C4-2B (cell line): Measurements from ENCODE around the gene FAM53B.

Source experiments
- ZFX ChIP-seq: fragments of 450-650 bp; IDR thresholded peaks from 2 replicates; pipeline ENCODE4 v1.6.1; 2017
- TF ChIP-seq, protein P1 (sequence below): fragments of 450-650 bp; conservative IDR thresholded peaks from 2 replicates; pipeline ENCODE4 v1.5.1; 2017; ENCODE audit warnings: mild to moderate bottlenecking

DNA sequence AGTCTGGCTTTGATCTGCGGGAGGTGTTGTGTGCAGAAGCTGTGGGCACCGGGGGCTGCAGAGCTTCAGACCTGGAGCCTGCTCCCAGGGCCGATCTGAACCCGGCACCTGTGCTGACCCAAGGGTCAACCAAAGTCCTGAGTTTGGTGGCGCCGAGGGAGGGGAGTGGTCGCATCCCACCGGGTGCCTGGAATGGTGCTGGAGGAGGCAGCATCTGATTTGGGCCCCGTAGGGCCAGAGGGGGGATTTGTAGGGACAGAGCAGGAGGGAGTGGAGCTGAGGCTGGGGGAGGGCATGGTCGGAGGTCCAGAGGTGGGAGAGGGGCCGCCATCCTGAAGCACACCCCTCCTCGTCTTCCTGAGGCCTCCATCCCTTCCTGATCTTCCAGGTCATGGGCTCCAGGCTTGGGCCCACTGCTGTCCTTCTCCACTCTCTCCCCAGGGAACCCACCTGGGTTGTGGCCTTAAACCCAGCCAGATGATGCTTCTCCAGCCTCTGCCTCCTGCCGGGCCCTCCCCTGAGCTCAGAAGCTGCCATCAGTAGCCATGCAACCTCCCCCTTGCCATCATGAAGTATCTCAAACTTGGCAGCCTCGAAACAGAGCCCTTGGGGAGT lies 169.6 kb downstream of the FAM53B start:
- TF ChIP-seq, protein P1, sequence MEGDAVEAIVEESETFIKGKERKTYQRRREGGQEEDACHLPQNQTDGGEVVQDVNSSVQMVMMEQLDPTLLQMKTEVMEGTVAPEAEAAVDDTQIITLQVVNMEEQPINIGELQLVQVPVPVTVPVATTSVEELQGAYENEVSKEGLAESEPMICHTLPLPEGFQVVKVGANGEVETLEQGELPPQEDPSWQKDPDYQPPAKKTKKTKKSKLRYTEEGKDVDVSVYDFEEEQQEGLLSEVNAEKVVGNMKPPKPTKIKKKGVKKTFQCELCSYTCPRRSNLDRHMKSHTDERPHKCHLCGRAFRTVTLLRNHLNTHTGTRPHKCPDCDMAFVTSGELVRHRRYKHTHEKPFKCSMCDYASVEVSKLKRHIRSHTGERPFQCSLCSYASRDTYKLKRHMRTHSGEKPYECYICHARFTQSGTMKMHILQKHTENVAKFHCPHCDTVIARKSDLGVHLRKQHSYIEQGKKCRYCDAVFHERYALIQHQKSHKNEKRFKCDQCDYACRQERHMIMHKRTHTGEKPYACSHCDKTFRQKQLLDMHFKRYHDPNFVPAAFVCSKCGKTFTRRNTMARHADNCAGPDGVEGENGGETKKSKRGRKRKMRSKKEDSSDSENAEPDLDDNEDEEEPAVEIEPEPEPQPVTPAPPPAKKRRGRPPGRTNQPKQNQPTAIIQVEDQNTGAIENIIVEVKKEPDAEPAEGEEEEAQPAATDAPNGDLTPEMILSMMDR, result no peak
- no peak for TF ChIP-seq ZFX
